OCI-LY7 (cell line): ENCODE results near the gene TTC23L. TPM values are rescaled to one million over a fixed set of nuclear protein-coding genes. Genes with fewer than 3 reads are reported as not detected.

Experiments
- BruUV-seq: library from RNA; stranded (reverse); fragments of 400-500 nt; replicated peaks from 2 replicates; lab custom pipeline; 2021; lab: Mats Ljungman, UMichigan
- CTCF ChIA-PET: fragments of 300-600 bp; sonication (Branson Sonifier 250); formaldehyde crosslinking; loops from one replicate; lab custom pipeline; 2022; ENCODE audit warnings: antibody characterized with exemption; ENCODE audit not compliant: unreplicated experiment; lab: Charles Lee
- POLR2A ChIA-PET: fragments of 300-600 bp; sonication (Branson Sonifier 250); formaldehyde crosslinking; loops from one replicate; lab custom pipeline; 2022; ENCODE audit warnings: antibody characterized with exemption; lab: Charles Lee
- DNase-seq: peaks from one replicate; pipeline ENCODE4 v3.0.0-alpha.2; 2015; ENCODE audit warnings: low spot score
- H2AFZ ChIP-seq: fragments of 200-600 bp; sonication (generic), shearing (Covaris generic); 2 replicates; pipeline ENCODE4 v1.6.1; 2014; ENCODE audit warnings: mild to moderate bottlenecking, antibody characterized with exemption, low read length, moderate library complexity
- H3K27ac ChIP-seq: fragments of 200-600 bp; sonication (generic); 2 replicates; pipeline ENCODE4 v1.5.1; 2014; ENCODE audit warnings: mixed run types, low read depth, mild to moderate bottlenecking, moderate library complexity, low read length, inconsistent platforms; ENCODE audit not compliant: poor library complexity, severe bottlenecking
- H3K36me3 ChIP-seq: fragments of 200-600 bp; sonication (generic); 2 replicates; pipeline ENCODE4 v1.6.1; 2014; ENCODE audit warnings: mild to moderate bottlenecking, antibody characterized with exemption, low read length, moderate library complexity, mixed read lengths; ENCODE audit not compliant: insufficient read depth
- H3K4me1 ChIP-seq: fragments of 200-600 bp; sonication (generic); 2 replicates; pipeline ENCODE4 v1.5.1; 2014; ENCODE audit warnings: mild to moderate bottlenecking, low read length; ENCODE audit not compliant: insufficient read depth, poor library complexity, severe bottlenecking
- H3K4me2 ChIP-seq: fragments of 200-600 bp; sonication (generic); 2 replicates; pipeline ENCODE4 v1.6.1; 2014; ENCODE audit warnings: mild to moderate bottlenecking, low read length
- H3K4me3 ChIP-seq: fragments of 200-600 bp; sonication (generic); 2 replicates; pipeline ENCODE4 v1.5.1; 2014; ENCODE audit warnings: mild to moderate bottlenecking, low read depth, low read length; ENCODE audit not compliant: poor library complexity, severe bottlenecking
- H3K79me2 ChIP-seq: fragments of 200-600 bp; sonication (generic); 2 replicates; pipeline ENCODE4 v1.6.1; 2016; ENCODE audit warnings: low read depth, mild to moderate bottlenecking, low read length, moderate library complexity, mixed read lengths; ENCODE audit not compliant: insufficient read depth
- H3K9me2 ChIP-seq: fragments of 200-600 bp; sonication (generic); 2 replicates; pipeline ENCODE4 v1.6.1; 2016; ENCODE audit warnings: mild to moderate bottlenecking, low read length, mixed read lengths; ENCODE audit not compliant: insufficient read depth
- H3K9me3 ChIP-seq: fragments of 200-600 bp; sonication (generic); 2 replicates; pipeline ENCODE4 v1.6.1; 2014; ENCODE audit warnings: mild to moderate bottlenecking, mixed run types, low read length, mixed read lengths
- H4K20me1 ChIP-seq: fragments of 200-600 bp; sonication (generic); 2 replicates; pipeline ENCODE4 v1.6.1; 2014; ENCODE audit warnings: mild to moderate bottlenecking, antibody characterized with exemption, low read length, moderate library complexity, mixed read lengths; ENCODE audit not compliant: insufficient read depth
- CTCF ChIP-seq: fragments of 200-600 bp; sonication (generic); conservative IDR thresholded peaks from 2 replicates; pipeline ENCODE4 v1.5.1; 2014; ENCODE audit warnings: mild to moderate bottlenecking, antibody characterized with exemption, low read length, moderate library complexity, mixed read lengths
- EZH2phosphoT487 ChIP-seq: fragments of 200-600 bp; sonication (generic); IDR thresholded peaks from 2 replicates; pipeline ENCODE4 v1.6.1; 2018; ENCODE audit warnings: low read depth, borderline replicate concordance, mild to moderate bottlenecking, mixed run types, antibody characterized with exemption, low read length, moderate library complexity, mixed read lengths
- intact Hi-C: fragments of 100-400 bp; cut with micrococcal nuclease; formaldehyde crosslinking; loops from one replicate; pipeline ENCODE4 v1.10.0; 2022; ENCODE audit not compliant: unreplicated experiment
- total RNA-seq, 2 experiments: library from RNA; depleted of rRNA in 1 of 2; stranded (reverse); fragments of >200 nt in 1 of 2; shearing (Covaris generic) in 1 of 2; gene quantifications; 2 replicates each; pipeline ENCODE4 v1.2.3, GENCODE V29; 2014 to 2022

The TTC23L gene
- total RNA-seq, 2 experiments from 2014 or later = 0.06 to 1.4 TPM

GRCh38 chr5:34929720-34930461 is 90.9 kb downstream of the TTC23L start:
- H3K36me3 ChIP-seq = peaks cover 63% of the 10 kb centered on the region
- H3K4me2 ChIP-seq = peak overlapping the region; percentile 96
- peak overlapping the region; percentile 64 for H2AFZ ChIP-seq
- H3K27ac ChIP-seq = peak overlapping the region; percentile 46
- no peak for TF ChIP-seq CTCF
- TF ChIP-seq EZH2phosphoT487 = no peak
- ChIA-PET POLR2A (interaction anchor here (0.6 to 3.6 kb wide), 11 partner anchors 9 to 406 kb away, joined by 3 to 102 read pairs (median 4); partner anchors contain the start of genes BRIX1, RAD1 and TTC23L), CTCF (interaction anchor here (1.1 to 2.3 kb wide), 3 partner anchors 12 to 15 kb away, joined by 4 to 9 read pairs (median 4); partner anchors contain the start of genes BRIX1 and RAD1)
- H3K9me2 ChIP-seq = no peaks in the 10 kb centered on the region
- peaks cover 38% of the 10 kb centered on the region for H3K4me1 ChIP-seq
- peak overlapping the region; percentile 83 for H3K4me3 ChIP-seq
- BruUV-seq = no TSS peak
- intact Hi-C loops = loop anchor here (1.0 to 5.0 kb wide), 2 partner anchors 15 to 1312 kb away; partner anchors contain the start of genes BRIX1, NADK2 and RAD1
- peak; percentile 80 for DNase-seq
- H4K20me1 ChIP-seq = peaks cover 29% of the 10 kb centered on the region; the same call in 1 of the 2 replicates
- H3K79me2 ChIP-seq = peaks cover 60% of the 10 kb centered on the region
- no peaks in the 10 kb centered on the region for H3K9me3 ChIP-seq

- ChIA-PET CTCF (interaction anchor here (1.1 to 2.3 kb wide), 2 partner anchors 13 to 15 kb away, joined by 4 to 9 read pairs; partner anchors contain the start of genes BRIX1 and RAD1), POLR2A (interaction anchor here (1.0 to 3.6 kb wide), 6 partner anchors 9 to 92 kb away, joined by 3 to 102 read pairs (median 6); partner anchors contain the start of genes BRIX1, RAD1 and TTC23L)
- H3K4me2 ChIP-seq = peak overlapping the region; percentile 96
- no peak for DNase-seq
- H4K20me1 ChIP-seq = peaks cover 28% of the 10 kb centered on the region; the same call in 1 of the 2 replicates
- no TSS peak for BruUV-seq
- H3K9me2 ChIP-seq = no peaks in the 10 kb centered on the region
- no peak overlapping the region for H3K27ac ChIP-seq
- TF ChIP-seq EZH2phosphoT487 (no peak), CTCF (no peak)
- no peaks in the 10 kb centered on the region for H3K9me3 ChIP-seq
- peaks cover 58% of the 10 kb centered on the region for H3K79me2 ChIP-seq
- peaks cover 63% of the 10 kb centered on the region for H3K36me3 ChIP-seq
- H3K4me1 ChIP-seq = peaks cover 38% of the 10 kb centered on the region
- peak overlapping the region; percentile 83 for H3K4me3 ChIP-seq
- intact Hi-C loops = no loop called here
- H2AFZ ChIP-seq = peak overlapping the region; percentile 64
Measured at GRCh38 chr5:34930462-34930844, 91.5 kb downstream of the TTC23L start.
